Measurements from ENCODE around the gene PLAAT4. TPM values are rescaled to one million over a fixed set of nuclear protein-coding genes. Genes with fewer than 3 reads are reported as not detected.

Gene PLAAT4, protein sequence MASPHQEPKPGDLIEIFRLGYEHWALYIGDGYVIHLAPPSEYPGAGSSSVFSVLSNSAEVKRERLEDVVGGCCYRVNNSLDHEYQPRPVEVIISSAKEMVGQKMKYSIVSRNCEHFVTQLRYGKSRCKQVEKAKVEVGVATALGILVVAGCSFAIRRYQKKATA
- total RNA-seq (10 to 100 TPM; 97.8 to 99.8 TPM), polyA plus RNA-seq (100 to 1,000 TPM; 460 to 532 (median 464) TPM), total RNA-seq (4.6 to 80.7 (median 42.5) reads per million in 6 experiments)

DNA sequence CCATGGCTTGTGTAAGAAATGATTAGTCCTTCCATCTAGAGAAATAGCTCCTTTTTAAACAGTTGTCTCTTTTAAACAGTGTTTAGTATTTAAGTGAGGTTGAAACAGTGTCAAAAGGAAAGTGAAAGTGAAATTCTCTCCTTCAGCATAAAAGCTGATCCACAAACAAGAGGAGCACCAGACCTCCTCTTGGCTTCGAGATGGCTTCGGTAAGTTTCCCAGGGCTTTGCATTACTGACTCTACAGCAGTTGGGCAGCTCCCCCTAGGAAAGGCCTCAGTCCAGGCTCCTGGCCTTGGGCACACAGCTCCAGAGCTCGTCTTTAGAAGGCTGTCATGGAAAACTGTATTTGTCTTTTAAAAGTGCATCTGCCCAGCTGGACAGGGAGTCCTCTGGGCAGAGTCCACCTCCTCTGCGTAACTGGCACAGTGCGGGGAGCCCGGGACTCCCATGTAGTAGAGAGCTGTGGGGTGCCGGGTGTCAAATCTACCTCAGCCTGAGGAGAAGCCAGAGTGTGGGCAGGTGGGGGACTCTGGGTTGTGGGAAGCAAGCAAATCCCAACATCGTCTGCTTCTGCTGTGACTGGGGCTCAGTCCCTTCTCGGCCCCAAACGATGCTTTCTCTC, at the start of gene PLAAT4:
PLAAT4 (plus strand) TSS at position 140 of the 624 bp plus-strand sequence; CDS start at position 201, 61 bp downstream.
- peak; percentile 66 to 74 for ATAC-seq
- POLR2A ChIA-PET = interaction anchor here (1.0 to 9.9 kb wide), 13 partner anchors 8 to 656 kb away, joined by 3 to 226 read pairs (median 7); partner anchors contain the start of genes PLAAT3, PLAAT5, RTN3 and SLC3A2
- peak within 1 kb of the TSS; percentile 89 to 99 (median 94) for H3K4me3 Mint-ChIP-seq

DNA sequence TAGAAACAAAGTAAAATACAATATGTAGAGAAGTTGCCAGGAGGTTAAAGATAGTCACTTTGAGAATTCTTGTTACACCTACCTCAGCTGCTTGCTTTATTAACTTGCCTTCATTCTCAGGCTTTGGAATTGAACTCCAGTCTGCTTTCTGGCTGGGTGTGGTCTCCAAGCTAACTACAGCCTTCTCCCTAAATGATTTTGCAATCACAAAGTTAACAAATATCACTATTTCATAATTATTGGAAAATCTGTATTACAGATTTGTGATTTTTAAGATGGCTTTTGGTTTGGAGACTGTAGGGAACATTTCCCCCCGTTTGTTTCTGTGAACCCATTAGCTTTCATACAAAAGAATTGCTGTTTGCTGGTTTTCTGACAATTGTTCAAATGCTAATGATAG, 47.8 kb upstream of the PLAAT4 start:
- DNase-seq = no peak
- Mint-ChIP-seq H3K4me3 (no peak overlapping the region), H3K27ac (no peak overlapping the region), H3K9me3 (peaks cover 0 to 28% (median 13%) of the 10 kb centered on the region in 9 donors), H3K4me1 (peaks cover 4 to 18% (median 13%) of the 10 kb centered on the region in 4 donors), H3K27me3 (peaks cover 4 to 33% (median 10%) of the 10 kb centered on the region in 5 donors), H3K36me3 (peaks cover 0 to 14% (median 13%) of the 10 kb centered on the region in 3 donors)
- POLR2A ChIA-PET = no interaction called here
- ATAC-seq = no peak

More for the DNA sequence above, at the start of gene PLAAT4:
- peaks cover 42 to 94% (median 90%) of the 10 kb centered on the region in 4 donors for H3K4me1 Mint-ChIP-seq
- H3K9me3 Mint-ChIP-seq = no peaks in the 10 kb centered on the region
- peak within 1 kb of the TSS; percentile 91 to 99 (median 98) for H3K27ac Mint-ChIP-seq
- DNase-seq = peak in 7 of 10 donors; percentile 28 to 64 (median 51)
- no peaks in the 10 kb centered on the region for H3K27me3 Mint-ChIP-seq
- peaks cover 0 to 20% (median 0%) of the 10 kb centered on the region in 3 donors for H3K36me3 Mint-ChIP-seq

DNA sequence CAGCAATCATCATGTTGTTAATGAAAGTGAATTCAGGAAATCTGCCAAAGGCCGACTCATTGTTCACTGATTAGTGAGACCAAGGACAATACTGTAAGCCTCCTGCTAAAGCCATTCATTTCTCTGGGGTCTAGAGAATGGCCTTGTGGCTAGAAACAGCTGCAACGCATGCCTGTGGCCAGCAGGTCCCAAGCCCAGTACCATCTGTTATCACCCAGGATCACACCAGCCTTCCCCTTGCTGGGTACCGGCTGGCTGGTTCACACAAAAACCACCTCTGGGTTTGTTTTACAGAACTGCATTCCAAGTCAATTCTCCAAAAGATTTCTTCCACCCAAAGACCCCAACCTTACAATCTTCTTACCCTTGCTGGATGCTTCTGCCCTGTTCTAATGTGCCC, 46.7 kb upstream of the PLAAT4 start:
- Mint-ChIP-seq H3K27ac (peak overlapping the region in 1 of 10 donors; percentile 28), H3K9me3 (peaks cover 0 to 17% (median 7%) of the 10 kb centered on the region in 9 donors), H3K4me1 (peaks cover 4 to 18% (median 13%) of the 10 kb centered on the region in 4 donors), H3K36me3 (peaks cover 0 to 11% (median 9%) of the 10 kb centered on the region in 3 donors), H3K27me3 (peaks cover 4 to 39% (median 16%) of the 10 kb centered on the region in 5 donors), H3K4me3 (peak overlapping the region in 7 of 10 donors; percentile 26 to 90 (median 69))
- ATAC-seq = no peak
- POLR2A ChIA-PET = interaction anchor here (0.8 kb wide), 1 partner anchor 40 kb away, joined by 3 read pairs; no protein-coding TSS in a partner anchor
- no peak for DNase-seq

DNA sequence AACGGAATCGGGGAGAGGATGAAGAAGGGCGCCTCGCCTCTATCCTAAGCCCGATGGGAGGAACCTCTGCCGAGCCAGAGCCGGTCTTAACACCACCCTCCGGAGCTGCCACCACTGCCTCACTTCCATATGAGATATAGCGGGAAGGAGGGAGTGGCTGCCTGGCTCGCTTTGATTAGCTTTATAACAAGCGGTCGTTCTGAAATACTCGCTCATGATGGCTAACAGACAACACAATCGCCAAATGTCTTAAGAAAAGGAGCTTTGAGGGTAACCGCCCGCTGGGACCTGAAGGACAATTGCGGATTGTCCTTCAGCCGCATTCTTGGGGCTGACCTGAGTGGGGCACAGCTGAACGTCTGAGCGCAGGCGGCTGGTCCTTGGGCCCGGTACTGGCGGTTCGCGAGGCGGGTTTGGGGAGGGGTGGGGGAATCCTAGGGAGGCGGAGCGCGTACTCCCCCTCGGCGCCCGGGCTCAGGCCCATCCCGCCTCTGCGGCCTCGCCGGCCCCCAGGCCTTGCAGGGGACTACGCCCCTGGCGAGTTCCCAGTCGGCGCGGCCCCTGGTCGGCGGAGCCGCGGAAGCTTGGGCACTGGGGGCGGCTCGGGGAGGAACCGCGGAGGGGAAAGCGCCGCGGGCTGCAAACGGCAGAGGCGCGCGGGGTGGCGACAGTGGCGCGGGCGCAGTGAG, 45.9 kb upstream of the PLAAT4 start, which contains the start of gene PLAAT5:
PLAAT5 (minus strand) TSS at position 617 of the 689 bp plus-strand sequence; CDS start at position 484, 133 bp downstream.
- H3K9me3 Mint-ChIP-seq = peaks cover 0 to 9% (median under 1%) of the 10 kb centered on the region in 9 donors
- peaks cover 0 to 3% (median 1%) of the 10 kb centered on the region in 3 donors for H3K36me3 Mint-ChIP-seq
- H3K27ac Mint-ChIP-seq = peak within 1 kb of the TSS in 6 of 10 donors; percentile 47 to 88 (median 60)

DNA sequence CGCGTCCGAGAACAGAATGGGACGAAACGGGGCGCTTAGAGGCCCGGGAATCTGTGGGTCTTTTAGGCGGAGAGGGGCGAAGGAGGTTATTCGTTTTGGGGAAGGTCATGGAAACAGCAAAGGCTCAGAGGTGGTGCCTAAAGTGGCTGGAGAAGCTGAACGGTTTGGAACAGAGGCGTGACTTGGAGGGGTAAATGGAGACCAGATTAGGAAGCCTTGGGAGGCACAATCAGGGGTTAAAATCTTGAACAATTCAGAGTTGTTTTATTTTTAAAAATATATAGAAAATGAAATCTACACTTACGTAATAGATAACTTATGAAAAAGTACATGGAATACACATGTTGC, 45.4 kb upstream of the PLAAT4 start:
- H3K4me3 Mint-ChIP-seq = peak overlapping the region; percentile 69 to 90 (median 86)
- peaks cover 4 to 18% (median 13%) of the 10 kb centered on the region in 4 donors for H3K4me1 Mint-ChIP-seq
- H3K36me3 Mint-ChIP-seq = peaks cover 0 to 3% (median 0%) of the 10 kb centered on the region in 3 donors
- POLR2A ChIA-PET = interaction anchor here (1.1 to 2.2 kb wide), 3 partner anchors 44 to 60 kb away, joined by 5 to 7 read pairs (median 5); partner anchors contain the start of gene PLAAT4
- DNase-seq = peak in 1 of 10 donors; percentile 2
- H3K27me3 Mint-ChIP-seq = peaks cover 8 to 32% (median 18%) of the 10 kb centered on the region in 5 donors
- H3K27ac Mint-ChIP-seq = peak overlapping the region in 5 of 10 donors; percentile 47 to 88 (median 57)
- H3K9me3 Mint-ChIP-seq = peaks cover 0 to 5% (median 0%) of the 10 kb centered on the region in 9 donors
- ATAC-seq = peak in 1 of 2 donors; percentile 18

More for the DNA sequence above, 45.9 kb upstream of the PLAAT4 start, which contains the start of gene PLAAT5:
- peak in 4 of 10 donors; percentile 2 to 21 (median 18) for DNase-seq
- peak within 1 kb of the TSS; percentile 69 to 90 (median 86) for H3K4me3 Mint-ChIP-seq
- ATAC-seq = peak; percentile 68 to 80
- POLR2A ChIA-PET = interaction anchor here (0.8 to 2.2 kb wide), 4 partner anchors 39 to 61 kb away, joined by 3 to 7 read pairs (median 5); partner anchors contain the start of gene PLAAT4
- H3K27me3 Mint-ChIP-seq = peaks cover 7 to 33% (median 16%) of the 10 kb centered on the region in 5 donors
- H3K4me1 Mint-ChIP-seq = peaks cover 4 to 18% (median 13%) of the 10 kb centered on the region in 4 donors

DNA sequence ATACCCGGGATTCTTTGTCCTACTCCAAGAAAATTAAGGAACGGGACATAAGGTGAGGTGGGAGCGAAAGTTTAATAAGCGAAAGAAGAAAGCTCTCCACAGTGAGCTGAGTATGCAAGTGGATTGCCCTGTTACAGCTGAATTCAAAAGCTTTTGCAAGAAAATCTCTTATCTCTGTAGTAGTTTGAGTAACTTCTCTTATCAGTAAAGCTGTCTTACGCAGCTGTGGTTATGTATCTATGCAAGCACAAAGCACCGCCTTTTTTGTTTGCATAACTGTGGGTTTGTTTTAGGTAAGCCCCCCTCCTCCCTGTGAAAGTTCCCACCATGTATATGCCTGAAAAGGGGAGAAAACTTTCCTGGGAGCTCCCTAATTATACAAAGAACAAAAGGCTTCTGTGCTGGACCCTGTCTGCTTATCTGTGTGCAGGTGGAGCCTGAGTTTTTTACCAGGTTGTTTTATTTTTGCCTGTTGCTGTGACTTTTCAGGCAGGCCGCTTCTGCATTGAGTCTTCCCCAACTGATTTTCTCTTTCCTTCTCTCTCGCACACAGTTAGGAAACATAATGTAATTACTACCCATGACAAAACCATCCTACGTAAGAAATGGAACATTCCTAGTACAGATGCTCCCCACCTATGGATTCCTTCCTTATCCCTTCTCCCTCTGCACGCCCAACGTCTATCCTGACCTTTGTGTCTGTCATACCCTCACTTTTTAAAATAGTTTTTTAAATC, 44.8 kb upstream of the PLAAT4 start:
- Mint-ChIP-seq H3K27me3 (peaks cover 9 to 36% (median 19%) of the 10 kb centered on the region in 5 donors), H3K9me3 (peaks cover 0 to 5% (median 0%) of the 10 kb centered on the region in 9 donors), H3K36me3 (peaks cover 0 to 3% (median under 1%) of the 10 kb centered on the region in 3 donors), H3K4me1 (peaks cover 4 to 18% (median 13%) of the 10 kb centered on the region in 4 donors), H3K4me3 (peak overlapping the region; percentile 53 to 90 (median 82)), H3K27ac (peak overlapping the region in 4 of 10 donors; percentile 8 to 88 (median 56))
- peak; percentile 35 to 83 for ATAC-seq
- peak in 2 of 10 donors; percentile 21 to 30 for DNase-seq
- POLR2A ChIA-PET = interaction anchor here (1.1 to 2.2 kb wide), 3 partner anchors 44 to 60 kb away, joined by 5 to 7 read pairs (median 5); partner anchors contain the start of gene PLAAT4

DNA sequence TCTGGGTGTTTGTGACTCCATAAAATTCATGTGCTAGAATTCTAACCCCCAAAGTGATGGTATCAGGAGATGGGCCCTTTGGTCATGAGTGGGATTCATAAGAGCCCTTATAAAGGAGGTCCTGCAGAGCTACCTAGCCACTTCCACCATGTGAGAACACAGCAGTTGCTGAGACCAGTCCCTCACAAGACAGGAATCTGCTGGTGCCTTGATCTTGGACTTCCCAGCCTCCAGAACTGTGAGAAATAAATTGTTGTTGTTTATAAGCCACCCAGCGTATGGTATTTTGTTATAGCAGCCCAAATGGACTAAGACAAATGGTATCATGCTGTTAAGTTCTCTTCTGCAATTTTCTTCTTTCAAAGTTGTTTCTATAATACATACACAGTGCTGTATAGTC, 44.2 kb upstream of the PLAAT4 start:
- H3K9me3 Mint-ChIP-seq = peaks cover 0 to 5% (median 0%) of the 10 kb centered on the region in 9 donors
- ATAC-seq = no peak
- H3K27ac Mint-ChIP-seq = no peak overlapping the region
- peak overlapping the region in 3 of 10 donors; percentile 15 to 90 (median 25) for H3K4me3 Mint-ChIP-seq
- DNase-seq = no peak
- H3K36me3 Mint-ChIP-seq = peaks cover 0 to 5% (median 3%) of the 10 kb centered on the region in 3 donors
- POLR2A ChIA-PET = interaction anchor here (2.2 kb wide), 1 partner anchor 46 kb away, joined by 7 read pairs; no protein-coding TSS in a partner anchor
- peaks cover 4 to 18% (median 13%) of the 10 kb centered on the region in 4 donors for H3K4me1 Mint-ChIP-seq
- peaks cover 10 to 42% (median 21%) of the 10 kb centered on the region in 5 donors for H3K27me3 Mint-ChIP-seq

DNA sequence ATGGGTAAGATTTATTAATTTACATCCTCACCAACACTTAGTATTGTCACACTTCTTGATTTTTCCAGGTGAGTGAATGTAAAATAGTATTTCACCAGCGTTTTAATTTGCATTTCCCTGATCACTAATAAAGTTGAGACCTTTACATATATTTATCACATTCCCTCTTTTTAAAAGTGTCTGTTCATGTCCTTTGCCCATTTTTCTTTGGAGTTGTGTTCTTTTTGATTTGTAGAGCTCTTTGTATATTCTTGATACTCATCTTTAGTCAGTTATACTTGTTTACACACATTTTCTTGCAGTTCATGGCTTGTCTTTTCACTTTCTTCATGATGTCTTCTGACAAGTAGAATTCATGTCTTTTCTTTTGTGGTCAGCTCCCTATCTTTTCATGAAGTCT, 43.5 kb upstream of the PLAAT4 start:
- no peak for ATAC-seq
- H3K4me3 Mint-ChIP-seq = no peak overlapping the region
- POLR2A ChIA-PET = interaction anchor here (0.7 kb wide), 1 partner anchor 37 kb away, joined by 7 read pairs; no protein-coding TSS in a partner anchor
- H3K4me1 Mint-ChIP-seq = peaks cover 4 to 18% (median 13%) of the 10 kb centered on the region in 4 donors
- H3K27ac Mint-ChIP-seq = no peak overlapping the region
- H3K36me3 Mint-ChIP-seq = peaks cover 0 to 5% (median 3%) of the 10 kb centered on the region in 3 donors
- H3K27me3 Mint-ChIP-seq = peaks cover 12 to 48% (median 23%) of the 10 kb centered on the region in 5 donors
- peaks cover 0 to 9% (median 0%) of the 10 kb centered on the region in 9 donors for H3K9me3 Mint-ChIP-seq
- no peak for DNase-seq

DNA sequence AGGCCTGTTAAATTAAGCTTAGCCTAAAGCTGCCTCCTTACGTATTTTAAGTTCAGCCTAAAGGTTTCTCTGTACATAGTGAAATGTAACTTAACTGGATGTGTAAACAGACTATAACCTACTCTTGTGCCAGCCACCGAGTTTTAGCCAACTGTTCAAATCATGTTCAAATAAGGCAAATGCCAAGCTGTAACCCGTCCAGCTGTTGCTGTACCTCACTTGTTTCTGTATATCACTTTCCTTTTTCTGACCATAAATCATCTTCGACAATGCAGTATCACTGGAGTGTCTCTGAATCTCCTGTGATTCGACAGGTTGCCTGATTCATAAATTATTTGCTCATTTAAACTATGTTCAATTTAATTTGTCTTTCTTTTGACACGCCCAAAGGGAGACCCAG, 41.6 kb upstream of the PLAAT4 start:
- no peak overlapping the region for H3K27ac Mint-ChIP-seq

DNA sequence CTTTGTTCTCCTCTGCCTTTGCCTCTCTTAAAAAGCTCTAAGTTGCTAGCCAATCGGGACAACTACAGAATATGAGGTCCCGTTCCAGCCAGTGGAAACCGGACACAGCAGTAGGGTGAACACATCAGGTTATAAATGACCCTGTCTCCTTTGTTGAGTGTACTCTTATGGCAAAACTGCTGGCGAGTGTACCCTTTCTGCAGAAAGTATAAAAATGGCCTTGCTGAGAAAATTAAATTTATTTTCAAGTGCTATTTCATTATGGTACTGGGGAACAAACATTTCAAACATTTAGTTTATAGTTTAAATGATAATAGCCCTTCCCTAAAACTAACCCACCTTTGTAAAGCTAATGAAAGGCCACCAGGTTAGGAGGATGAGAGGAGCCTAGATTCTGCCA, 36.7 kb upstream of the PLAAT4 start:
- peaks cover 0 to 27% (median 16%) of the 10 kb centered on the region in 9 donors for H3K9me3 Mint-ChIP-seq
- H3K27ac Mint-ChIP-seq = no peak overlapping the region

More for the DNA sequence above, 41.6 kb upstream of the PLAAT4 start:
- Mint-ChIP-seq H3K36me3 (peaks cover 0 to 17% (median 12%) of the 10 kb centered on the region in 3 donors), H3K9me3 (peaks cover 0 to 19% (median 8%) of the 10 kb centered on the region in 9 donors), H3K4me3 (no peak overlapping the region), H3K27me3 (peaks cover 12 to 56% (median 33%) of the 10 kb centered on the region in 5 donors), H3K4me1 (peaks cover 4 to 18% (median 13%) of the 10 kb centered on the region in 4 donors)
- DNase-seq (no peak), ATAC-seq (no peak)
- POLR2A ChIA-PET = no interaction called here

DNA sequence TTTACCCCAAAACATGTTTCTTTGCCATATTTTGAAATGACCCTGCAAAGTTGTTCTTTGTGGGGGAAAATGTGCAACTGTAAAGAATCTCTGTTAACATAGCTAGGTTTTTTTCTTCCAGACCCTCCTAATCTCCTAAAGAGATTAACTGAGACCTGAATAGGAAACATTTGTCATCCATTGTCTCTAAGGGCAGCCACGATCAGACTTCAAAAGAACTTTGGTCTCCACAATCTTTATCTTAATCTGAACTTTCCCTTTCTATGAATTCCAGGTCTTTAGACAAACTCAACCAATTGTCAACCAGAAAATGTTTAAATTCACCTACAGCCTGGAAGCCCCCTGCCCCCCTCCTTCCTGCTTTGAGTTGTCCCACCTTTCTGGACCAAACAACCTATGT, 35.4 kb upstream of the PLAAT4 start:
- Mint-ChIP-seq H3K27ac (no peak overlapping the region), H3K4me1 (peaks cover 11 to 23% (median 14%) of the 10 kb centered on the region in 4 donors)
- POLR2A ChIA-PET = no interaction called here

More for the DNA sequence above, 36.7 kb upstream of the PLAAT4 start:
- Mint-ChIP-seq H3K4me1 (peaks cover 10 to 14% (median 11%) of the 10 kb centered on the region in 4 donors), H3K4me3 (no peak overlapping the region), H3K27me3 (peaks cover 6 to 38% (median 8%) of the 10 kb centered on the region in 5 donors), H3K36me3 (peaks cover 0 to 24% (median 22%) of the 10 kb centered on the region in 3 donors)
- DNase-seq = no peak
- no peak for ATAC-seq
- POLR2A ChIA-PET = no interaction called here

More for the DNA sequence above, 35.4 kb upstream of the PLAAT4 start:
- ATAC-seq = no peak
- Mint-ChIP-seq H3K36me3 (peaks cover 0 to 24% (median 22%) of the 10 kb centered on the region in 3 donors), H3K9me3 (peaks cover 0 to 27% (median 16%) of the 10 kb centered on the region in 9 donors), H3K4me3 (no peak overlapping the region), H3K27me3 (peaks cover 3 to 26% (median 7%) of the 10 kb centered on the region in 5 donors)
- no peak for DNase-seq

All from naive thymus-derived CD8-positive, alpha-beta T cell (primary cell).